DMS153 treated with DMSO at 0.1 percent for 48 hours (cell line): ENCODE measurements around the gene IFT172.
A peak's percentile ranks its signal among the peaks of the same experiment; 100 is the strongest.

Experiments
- DNase-seq: peaks from one replicate; lab custom pipeline; 2025; ENCODE audit not compliant: unreplicated experiment; lab: John Stamatoyannopoulos, UW

The IFT172 gene

GRCh38 chr2:27494284-27494943 is 4.9 kb upstream of the IFT172 start:
- DNase-seq: no peak

- no peak for DNase-seq
Observed at GRCh38 chr2:27493948-27494283, 4.4 kb upstream of the IFT172 start.

GRCh38 chr2:27492557-27492956 is 3.0 kb upstream of the IFT172 start:
- DNase-seq: no peak

- DNase-seq: no peak
Observed at GRCh38 chr2:27489118-27489497, 435 bp downstream of the IFT172 start.

GRCh38 chr2:27485496-27485895 is 4.0 kb downstream of the IFT172 start:
- no peak for DNase-seq

- no peak for DNase-seq
Observed at GRCh38 chr2:27471961-27472360, 17.6 kb downstream of the IFT172 start.

- no peak for DNase-seq
Observed at GRCh38 chr2:27464443-27464842, 25.1 kb downstream of the IFT172 start.

- no peak for DNase-seq
Observed at GRCh38 chr2:27461118-27461517, 28.4 kb downstream of the IFT172 start.

GRCh38 chr2:27453968-27454367 is 35.6 kb downstream of the IFT172 start:
- no peak for DNase-seq

- no peak for DNase-seq
Observed at GRCh38 chr2:27451095-27451494, 38.4 kb downstream of the IFT172 start.

- DNase-seq: no peak
Observed at GRCh38 chr2:27448381-27448780, 41.2 kb downstream of the IFT172 start.

- DNase-seq: peak; percentile 67
Observed at GRCh38 chr2:27446057-27446456, 43.5 kb downstream of the IFT172 start.

- no peak for DNase-seq
Observed at GRCh38 chr2:27445615-27446014, 43.9 kb downstream of the IFT172 start.

- no peak for DNase-seq
Observed at GRCh38 chr2:27445155-27445554, 44.4 kb downstream of the IFT172 start.

- DNase-seq: no peak
Observed at GRCh38 chr2:27442920-27443282, 46.6 kb downstream of the IFT172 start.

- DNase-seq: peak; percentile 45
Observed at GRCh38 chr2:27441958-27442919, 47.3 kb downstream of the IFT172 start, which contains the start of gene KRTCAP3. KRTCAP3 (plus strand) TSS chr2:27442381; CDS start chr2:27442413, 32 bp downstream.

GRCh38 chr2:27441226-27441926 is 48.2 kb downstream of the IFT172 start:
- no peak for DNase-seq

- DNase-seq: no peak
Observed at GRCh38 chr2:27435628-27436027, 53.9 kb downstream of the IFT172 start.

- DNase-seq: no peak
Observed at GRCh38 chr2:27431395-27431794, 58.1 kb downstream of the IFT172 start.

GRCh38 chr2:27428978-27429541 is 60.5 kb downstream of the IFT172 start:
- peak; percentile 57 for DNase-seq

GRCh38 chr2:27428213-27428977 is 61.1 kb downstream of the IFT172 start, which contains the start of gene NRBP1:
NRBP1 (plus strand) TSS chr2:27428631; CDS start chr2:27433274, 4,643 bp downstream.
- DNase-seq: peak; percentile 94
